GM23338 (cell line): ENCODE data around the gene SLC22A4. TPM values are rescaled to one million over a fixed set of nuclear protein-coding genes. Genes with fewer than 3 reads are reported as not detected.

ENCODE experiments used
- ATAC-seq: fragments of 200-7000 bp; cut with Tn5 transposase; 3 replicates; pipeline ENCODE4 v1.9.1; 2020
- DNase-seq: peaks from one replicate; pipeline ENCODE4 v3.0.0-alpha.2; 2015; ENCODE audit warnings: low spot score
- H2AFZ ChIP-seq: fragments of 200-600 bp; sonication (generic); 2 replicates; pipeline ENCODE4 v1.8.0; 2016; ENCODE audit warnings: antibody characterized with exemption, mild to moderate bottlenecking, moderate library complexity
- H3F3A ChIP-seq: fragments of 200-600 bp; sonication (generic); replicated peaks from 2 replicates; pipeline ENCODE4 v1.8.0; 2017; ENCODE audit warnings: antibody characterized with exemption, mixed run types, low read depth
- H3K27ac ChIP-seq: fragments of 200-600 bp; sonication (generic); 2 replicates; pipeline ENCODE4 v1.6.1; 2016; ENCODE audit warnings: low read depth
- H3K27me3 ChIP-seq: fragments of 200-600 bp; sonication (generic); 2 replicates; pipeline ENCODE4 v1.8.0; 2016; ENCODE audit warnings: mild to moderate bottlenecking, mixed run types, moderate library complexity; ENCODE audit not compliant: insufficient read depth
- H3K36me3 ChIP-seq: fragments of 200-600 bp; sonication (generic); 2 replicates; pipeline ENCODE4 v1.8.0; 2016; ENCODE audit warnings: mild to moderate bottlenecking; ENCODE audit not compliant: insufficient read depth
- H3K4me1 ChIP-seq: fragments of 200-600 bp; sonication (generic); 2 replicates; pipeline ENCODE4 v1.8.0; 2016; ENCODE audit warnings: mild to moderate bottlenecking, moderate library complexity; ENCODE audit not compliant: insufficient read depth
- H3K4me2 ChIP-seq: fragments of 200-600 bp; sonication (generic); 2 replicates; pipeline ENCODE4 v1.7.1; 2017; ENCODE audit warnings: mixed run types
- H3K4me3 ChIP-seq: fragments of 200-600 bp; sonication (generic); 2 replicates; pipeline ENCODE4 v1.6.1; 2016; ENCODE audit warnings: mixed run types
- H3K79me2 ChIP-seq: fragments of 200-600 bp; sonication (generic); replicated peaks from 2 replicates; pipeline ENCODE4 v1.8.0; 2017; ENCODE audit warnings: mild to moderate bottlenecking; ENCODE audit not compliant: insufficient read depth
- H3K9me2 ChIP-seq: fragments of 200-600 bp; sonication (generic); 2 replicates; pipeline ENCODE4 v1.8.0; 2017; ENCODE audit not compliant: insufficient read depth
- H4K20me1 ChIP-seq: fragments of 200-600 bp; sonication (generic); replicated peaks from 2 replicates; pipeline ENCODE4 v1.8.0; 2017; ENCODE audit warnings: mild to moderate bottlenecking; ENCODE audit not compliant: insufficient read depth
- H3K27ac Mint-ChIP-seq: 2 replicates; pipeline ENCODE4 v1.8.0; 2020; ENCODE audit warnings: inconsistent platforms, mild to moderate bottlenecking, moderate library complexity, mixed read lengths
- H3K27me3 Mint-ChIP-seq: 3 replicates; pipeline ENCODE4 v1.8.0; 2022; ENCODE audit warnings: low read depth, mild to moderate bottlenecking, moderate library complexity, mixed read lengths, inconsistent platforms; ENCODE audit not compliant: insufficient read depth, poor library complexity
- H3K36me3 Mint-ChIP-seq: 3 replicates; pipeline ENCODE4 v1.8.0; 2021; ENCODE audit warnings: low read depth, mild to moderate bottlenecking, inconsistent platforms, moderate library complexity, mixed read lengths
- H3K4me1 Mint-ChIP-seq: 3 replicates; pipeline ENCODE4 v1.8.0; 2020; ENCODE audit warnings: mild to moderate bottlenecking, inconsistent platforms, mixed read lengths
- H3K4me3 Mint-ChIP-seq: 3 replicates; pipeline ENCODE4 v1.8.0; 2021; ENCODE audit warnings: moderate library complexity, mild to moderate bottlenecking, inconsistent platforms, mixed read lengths
- H3K9me3 Mint-ChIP-seq: 3 replicates; pipeline ENCODE4 v1.8.0; 2020; ENCODE audit warnings: moderate library complexity, mild to moderate bottlenecking, inconsistent platforms, mixed read lengths
- JUNB ChIP-seq: IDR thresholded peaks from one replicate; pipeline ENCODE4 v1.6.1; 2016; ENCODE audit warnings: antibody characterized with exemption; ENCODE audit not compliant: unreplicated experiment
- POLR2AphosphoS5 ChIP-seq: IDR thresholded peaks from 2 replicates; pipeline ENCODE4 v1.6.1; 2016; ENCODE audit warnings: antibody characterized with exemption, low read depth
- ZNF331 ChIP-seq: fragments of 250-450 bp; sonication (Bioruptor Pico); IDR thresholded peaks from 2 replicates; pipeline ENCODE4 v1.5.0; 2020; ENCODE audit warnings: low read depth, mild to moderate bottlenecking, moderate library complexity
- polyA plus RNA-seq: library from polyadenylated mRNA; unstranded; fragments of >200 nt; fragmentation: Nextera tagmentation; extraction: Ambion mirVana; gene quantifications from 2 replicates; pipeline ENCODE4 v1.2.1, GENCODE V29; 2016
- total RNA-seq: library from RNA; depleted of rRNA; stranded (reverse); fragments of >200 nt; shearing (Covaris generic); gene quantifications from 2 replicates; pipeline ENCODE4 v1.2.3, GENCODE V29; 2014
- TF ChIP-seq, protein P1 (sequence below): fragments of 250-450 bp; sonication (Bioruptor Pico); IDR thresholded peaks from 2 replicates; pipeline ENCODE4 v1.5.0; 2020; ENCODE audit warnings: mild to moderate bottlenecking, moderate library complexity
- TF ChIP-seq, protein P2 (sequence below): IDR thresholded peaks from one replicate; pipeline ENCODE4 v1.6.1; 2018; ENCODE audit warnings: antibody characterized with exemption; ENCODE audit not compliant: unreplicated experiment

SLC22A4 gene
- total and polyA plus RNA-seq, 2 experiments from 2014 or later: 0.28 to 0.40 TPM

DNA sequence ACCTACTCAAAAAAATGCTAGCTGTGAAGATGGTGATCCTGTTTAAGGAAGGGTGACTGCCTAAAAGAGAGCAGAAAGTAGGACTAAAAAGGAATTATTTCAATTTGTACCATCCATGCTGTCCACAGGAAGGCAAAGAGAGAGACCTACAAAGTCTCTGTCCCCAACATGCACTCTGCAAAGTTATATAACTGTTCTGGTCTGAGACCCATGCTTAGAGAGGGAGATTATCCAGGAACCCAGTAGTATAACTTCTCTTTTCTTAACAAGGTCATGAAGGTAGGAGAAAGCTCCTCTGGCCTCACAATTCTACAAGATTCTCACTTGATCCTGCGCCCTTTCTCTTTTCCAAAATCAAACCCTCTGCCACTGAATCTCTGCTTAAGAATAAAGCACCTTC is 25.8 kb downstream of the SLC22A4 start (continued):
- TF ChIP-seq, protein P1, sequence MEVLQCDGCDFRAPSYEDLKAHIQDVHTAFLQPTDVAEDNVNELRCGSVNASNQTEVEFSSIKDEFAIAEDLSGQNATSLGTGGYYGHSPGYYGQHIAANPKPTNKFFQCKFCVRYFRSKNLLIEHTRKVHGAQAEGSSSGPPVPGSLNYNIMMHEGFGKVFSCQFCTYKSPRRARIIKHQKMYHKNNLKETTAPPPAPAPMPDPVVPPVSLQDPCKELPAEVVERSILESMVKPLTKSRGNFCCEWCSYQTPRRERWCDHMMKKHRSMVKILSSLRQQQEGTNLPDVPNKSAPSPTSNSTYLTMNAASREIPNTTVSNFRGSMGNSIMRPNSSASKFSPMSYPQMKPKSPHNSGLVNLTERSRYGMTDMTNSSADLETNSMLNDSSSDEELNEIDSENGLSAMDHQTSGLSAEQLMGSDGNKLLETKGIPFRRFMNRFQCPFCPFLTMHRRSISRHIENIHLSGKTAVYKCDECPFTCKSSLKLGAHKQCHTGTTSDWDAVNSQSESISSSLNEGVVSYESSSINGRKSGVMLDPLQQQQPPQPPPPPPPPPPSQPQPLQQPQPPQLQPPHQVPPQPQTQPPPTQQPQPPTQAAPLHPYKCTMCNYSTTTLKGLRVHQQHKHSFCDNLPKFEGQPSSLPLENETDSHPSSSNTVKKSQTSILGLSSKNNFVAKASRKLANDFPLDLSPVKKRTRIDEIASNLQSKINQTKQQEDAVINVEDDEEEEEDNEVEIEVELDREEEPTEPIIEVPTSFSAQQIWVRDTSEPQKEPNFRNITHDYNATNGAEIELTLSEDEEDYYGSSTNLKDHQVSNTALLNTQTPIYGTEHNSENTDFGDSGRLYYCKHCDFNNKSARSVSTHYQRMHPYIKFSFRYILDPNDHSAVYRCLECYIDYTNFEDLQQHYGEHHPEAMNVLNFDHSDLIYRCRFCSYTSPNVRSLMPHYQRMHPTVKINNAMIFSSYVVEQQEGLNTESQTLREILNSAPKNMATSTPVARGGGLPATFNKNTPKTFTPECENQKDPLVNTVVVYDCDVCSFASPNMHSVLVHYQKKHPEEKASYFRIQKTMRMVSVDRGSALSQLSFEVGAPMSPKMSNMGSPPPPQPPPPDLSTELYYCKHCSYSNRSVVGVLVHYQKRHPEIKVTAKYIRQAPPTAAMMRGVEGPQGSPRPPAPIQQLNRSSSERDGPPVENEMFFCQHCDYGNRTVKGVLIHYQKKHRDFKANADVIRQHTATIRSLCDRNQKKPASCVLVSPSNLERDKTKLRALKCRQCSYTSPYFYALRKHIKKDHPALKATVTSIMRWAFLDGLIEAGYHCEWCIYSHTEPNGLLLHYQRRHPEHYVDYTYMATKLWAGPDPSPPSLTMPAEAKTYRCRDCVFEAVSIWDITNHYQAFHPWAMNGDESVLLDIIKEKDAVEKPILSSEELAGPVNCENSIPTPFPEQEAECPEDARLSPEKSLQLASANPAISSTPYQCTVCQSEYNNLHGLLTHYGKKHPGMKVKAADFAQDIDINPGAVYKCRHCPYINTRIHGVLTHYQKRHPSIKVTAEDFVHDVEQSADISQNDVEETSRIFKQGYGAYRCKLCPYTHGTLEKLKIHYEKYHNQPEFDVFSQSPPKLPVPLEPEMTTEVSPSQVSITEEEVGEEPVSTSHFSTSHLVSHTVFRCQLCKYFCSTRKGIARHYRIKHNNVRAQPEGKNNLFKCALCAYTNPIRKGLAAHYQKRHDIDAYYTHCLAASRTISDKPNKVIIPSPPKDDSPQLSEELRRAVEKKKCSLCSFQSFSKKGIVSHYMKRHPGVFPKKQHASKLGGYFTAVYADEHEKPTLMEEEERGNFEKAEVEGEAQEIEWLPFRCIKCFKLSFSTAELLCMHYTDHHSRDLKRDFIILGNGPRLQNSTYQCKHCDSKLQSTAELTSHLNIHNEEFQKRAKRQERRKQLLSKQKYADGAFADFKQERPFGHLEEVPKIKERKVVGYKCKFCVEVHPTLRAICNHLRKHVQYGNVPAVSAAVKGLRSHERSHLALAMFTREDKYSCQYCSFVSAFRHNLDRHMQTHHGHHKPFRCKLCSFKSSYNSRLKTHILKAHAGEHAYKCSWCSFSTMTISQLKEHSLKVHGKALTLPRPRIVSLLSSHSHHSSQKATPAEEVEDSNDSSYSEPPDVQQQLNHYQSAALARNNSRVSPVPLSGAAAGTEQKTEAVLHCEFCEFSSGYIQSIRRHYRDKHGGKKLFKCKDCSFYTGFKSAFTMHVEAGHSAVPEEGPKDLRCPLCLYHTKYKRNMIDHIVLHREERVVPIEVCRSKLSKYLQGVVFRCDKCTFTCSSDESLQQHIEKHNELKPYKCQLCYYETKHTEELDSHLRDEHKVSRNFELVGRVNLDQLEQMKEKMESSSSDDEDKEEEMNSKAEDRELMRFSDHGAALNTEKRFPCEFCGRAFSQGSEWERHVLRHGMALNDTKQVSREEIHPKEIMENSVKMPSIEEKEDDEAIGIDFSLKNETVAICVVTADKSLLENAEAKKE (CRISPR knock-in tag): no peak
- TF ChIP-seq JUNB: no peak

DNA sequence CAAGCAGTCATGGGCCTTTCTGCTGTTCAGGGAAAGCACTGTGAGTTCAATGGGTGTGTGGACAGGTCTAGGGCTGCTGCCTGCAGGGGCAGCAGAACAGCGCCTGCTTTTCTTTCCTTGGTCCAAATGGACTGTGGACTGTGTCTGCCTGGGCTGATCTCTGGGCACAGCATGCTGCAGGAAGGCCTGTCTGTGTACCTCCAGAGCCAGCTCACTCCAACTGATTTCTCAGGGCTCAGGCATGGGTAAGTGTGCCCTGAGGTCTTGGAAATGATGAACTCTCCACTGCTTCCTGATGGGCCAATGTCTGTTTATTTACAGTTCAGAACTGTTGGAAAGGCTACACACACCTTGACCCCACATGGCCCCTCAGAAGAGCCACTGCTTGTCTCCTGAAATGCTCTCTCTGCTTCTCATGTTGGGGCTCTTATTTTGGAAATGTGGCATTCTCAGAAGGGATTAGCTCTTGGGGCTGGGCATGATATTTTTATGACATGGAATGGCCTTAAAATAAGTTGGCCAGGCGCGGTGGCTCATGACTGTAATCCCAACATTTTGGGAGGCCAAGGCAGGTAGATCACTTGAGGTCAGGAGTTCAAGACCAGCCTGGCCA is 27.0 kb downstream of the SLC22A4 start:
- Histone ChIP-seq H3K79me2 (no peaks in the 10 kb centered on the region), H3K36me3 (no peaks in the 10 kb centered on the region), H3K27me3 (no peaks in the 10 kb centered on the region), H3K4me1 (peaks cover 15% of the 10 kb centered on the region), H3K4me2 (no peak overlapping the region), H3K4me3 (no peak overlapping the region), H3K9me2 (no peaks in the 10 kb centered on the region), H2AFZ (peak overlapping the region; percentile 84; the same call in 1 of the 2 replicates), H3K27ac (no peak overlapping the region), H3F3A (no peaks in the 10 kb centered on the region), H4K20me1 (no peaks in the 10 kb centered on the region)
- Mint-ChIP-seq H3K4me1 (peaks cover 22% of the 10 kb centered on the region), H3K27me3 (peaks cover 2% of the 10 kb centered on the region), H3K4me3 (no peak overlapping the region), H3K9me3 (no peaks in the 10 kb centered on the region), H3K36me3 (no peaks in the 10 kb centered on the region), H3K27ac (no peak overlapping the region; the same call in 1 of the 2 replicates)
- no peak for DNase-seq
- ATAC-seq: peak; percentile 35
- TF ChIP-seq, protein P1 (CRISPR knock-in tag): no peak
- TF ChIP-seq, protein P2, sequence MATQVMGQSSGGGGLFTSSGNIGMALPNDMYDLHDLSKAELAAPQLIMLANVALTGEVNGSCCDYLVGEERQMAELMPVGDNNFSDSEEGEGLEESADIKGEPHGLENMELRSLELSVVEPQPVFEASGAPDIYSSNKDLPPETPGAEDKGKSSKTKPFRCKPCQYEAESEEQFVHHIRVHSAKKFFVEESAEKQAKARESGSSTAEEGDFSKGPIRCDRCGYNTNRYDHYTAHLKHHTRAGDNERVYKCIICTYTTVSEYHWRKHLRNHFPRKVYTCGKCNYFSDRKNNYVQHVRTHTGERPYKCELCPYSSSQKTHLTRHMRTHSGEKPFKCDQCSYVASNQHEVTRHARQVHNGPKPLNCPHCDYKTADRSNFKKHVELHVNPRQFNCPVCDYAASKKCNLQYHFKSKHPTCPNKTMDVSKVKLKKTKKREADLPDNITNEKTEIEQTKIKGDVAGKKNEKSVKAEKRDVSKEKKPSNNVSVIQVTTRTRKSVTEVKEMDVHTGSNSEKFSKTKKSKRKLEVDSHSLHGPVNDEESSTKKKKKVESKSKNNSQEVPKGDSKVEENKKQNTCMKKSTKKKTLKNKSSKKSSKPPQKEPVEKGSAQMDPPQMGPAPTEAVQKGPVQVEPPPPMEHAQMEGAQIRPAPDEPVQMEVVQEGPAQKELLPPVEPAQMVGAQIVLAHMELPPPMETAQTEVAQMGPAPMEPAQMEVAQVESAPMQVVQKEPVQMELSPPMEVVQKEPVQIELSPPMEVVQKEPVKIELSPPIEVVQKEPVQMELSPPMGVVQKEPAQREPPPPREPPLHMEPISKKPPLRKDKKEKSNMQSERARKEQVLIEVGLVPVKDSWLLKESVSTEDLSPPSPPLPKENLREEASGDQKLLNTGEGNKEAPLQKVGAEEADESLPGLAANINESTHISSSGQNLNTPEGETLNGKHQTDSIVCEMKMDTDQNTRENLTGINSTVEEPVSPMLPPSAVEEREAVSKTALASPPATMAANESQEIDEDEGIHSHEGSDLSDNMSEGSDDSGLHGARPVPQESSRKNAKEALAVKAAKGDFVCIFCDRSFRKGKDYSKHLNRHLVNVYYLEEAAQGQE: no peak
- TF ChIP-seq POLR2AphosphoS5: no peak
- no peak for TF ChIP-seq ZNF331 (CRISPR knock-in tag)
